H1 (cell line): ENCODE results near the gene CAVIN2. TPM values are rescaled to one million over a fixed set of nuclear protein-coding genes. Genes with fewer than 3 reads are reported as not detected.

Experiments
- CTCF ChIA-PET: fragments of 300-600 bp; sonication (Branson Sonifier 250); formaldehyde crosslinking; loops from one replicate; lab custom pipeline; 2021; ENCODE audit not compliant: partially characterized antibody; lab: Charles Lee
- POLR2A ChIA-PET: fragments of 300-600 bp; sonication (Branson Sonifier 250); formaldehyde crosslinking; loops from one replicate; lab custom pipeline; 2021; ENCODE audit warnings: inconsistent platforms; ENCODE audit not compliant: partially characterized antibody; lab: Charles Lee
- DNase-seq, 2 experiments: peaks; one replicate each; pipeline versions ENCODE4 v3.0.0 to v3.0.0-alpha.2; 2010 to 2022; ENCODE audit warnings: low spot score in 2 of 2, low read depth in 1 of 2, mixed read lengths in 1 of 2
- FAIRE-seq: peaks from 2 replicates; lab custom pipeline; 2011; peaks lifted over from hg19 to GRCh38; lab: Jason Lieb, UNC
- H2AFZ ChIP-seq: 2 replicates; pipeline ENCODE4 v1.8.1; 2012; ENCODE audit warnings: low read length, inconsistent platforms
- H2AK5ac ChIP-seq: 2 replicates; pipeline ENCODE4 v1.6.1; 2013; ENCODE audit warnings: low read depth, low read length
- H2BK120ac ChIP-seq: replicated peaks from 2 replicates; pipeline ENCODE3; 2013; ENCODE audit warnings: low read depth, low read length, inconsistent platforms
- H2BK12ac ChIP-seq: 2 replicates; pipeline ENCODE4 v1.6.1; 2013; ENCODE audit warnings: low read depth, low read length
- H2BK15ac ChIP-seq: 2 replicates; pipeline ENCODE4 v1.6.1; 2013; ENCODE audit warnings: low read length
- H2BK20ac ChIP-seq: 2 replicates; pipeline ENCODE4 v1.6.1; 2013; ENCODE audit warnings: low read length
- H2BK5ac ChIP-seq: 2 replicates; pipeline ENCODE4 v1.6.1; 2013; ENCODE audit warnings: low read depth, low read length
- H3K14ac ChIP-seq: 2 replicates; pipeline ENCODE4 v1.6.1; 2013; ENCODE audit warnings: inconsistent platforms; ENCODE audit not compliant: insufficient read length
- H3K18ac ChIP-seq: 2 replicates; pipeline ENCODE4 v1.6.1; 2013; ENCODE audit warnings: low read length; ENCODE audit errors: extremely low read depth
- H3K23ac ChIP-seq: 2 replicates; pipeline ENCODE4 v1.6.1; 2013; ENCODE audit warnings: inconsistent platforms; ENCODE audit not compliant: insufficient read length
- H3K23me2 ChIP-seq: 2 replicates; pipeline ENCODE4 v1.6.1; 2013; ENCODE audit warnings: low read depth, low read length
- H3K27ac ChIP-seq: 2 replicates; pipeline ENCODE4 v1.6.1; 2011; ENCODE audit warnings: low read depth, low read length, inconsistent platforms
- H3K27me3 ChIP-seq, 4 experiments: replicated peaks in 1 of 4; 1 replicate in 1 of 4; 2 replicates in 3 of 4; pipeline versions ENCODE4 v1.6.1 to v1.8.1; 2011 to 2013; ENCODE audit warnings: low read length in 3 of 4, mild to moderate bottlenecking in 3 of 4, inconsistent platforms in 2 of 4, mixed read lengths in 2 of 4, moderate library complexity in 1 of 4; ENCODE audit not compliant: control insufficient read depth in 3 of 4, insufficient read depth in 3 of 4; ENCODE audit errors: extremely low read depth in 1 of 4
- H3K36me3 ChIP-seq, 4 experiments: 2 replicates each; pipeline versions ENCODE4 v1.6.1 to v1.8.1; 2011 to 2013; ENCODE audit warnings: mild to moderate bottlenecking in 4 of 4, low read length in 3 of 4, moderate library complexity in 2 of 4, control low read depth in 1 of 4, inconsistent platforms in 1 of 4; ENCODE audit not compliant: insufficient read depth in 4 of 4, control insufficient read depth in 2 of 4
- H3K4ac ChIP-seq: replicated peaks from 2 replicates; pipeline ENCODE3; 2013; ENCODE audit warnings: low read length, low read depth, mixed read lengths, inconsistent platforms; ENCODE audit not compliant: insufficient read length
- H3K4me1 ChIP-seq, 4 experiments: replicated peaks in 1 of 4; 1 replicate in 1 of 4; 2 replicates in 3 of 4; pipeline versions ENCODE4 v1.6.1 to v1.8.1; 2011 to 2013; ENCODE audit warnings: low read length in 3 of 4, inconsistent platforms in 2 of 4, mixed read lengths in 1 of 4; ENCODE audit not compliant: insufficient read depth in 4 of 4, control insufficient read depth in 3 of 4
- H3K4me2 ChIP-seq, 2 experiments: 2 replicates each; pipeline versions ENCODE4 v1.6.1 to v1.8.1; 2011 to 2013; ENCODE audit warnings: low read depth in 2 of 2, low read length in 2 of 2, control low read depth in 1 of 2, inconsistent platforms in 1 of 2, mild to moderate bottlenecking in 1 of 2; ENCODE audit not compliant: insufficient read depth in 1 of 2
- H3K4me3 ChIP-seq, 4 experiments: fragments of 200-600, 300-600 bp in 1 of 4; sonication (generic), shearing (Covaris generic), sonication (Bioruptor Twin) in 1 of 4; 2 replicates each; pipeline versions ENCODE4 v1.5.1 to v1.8.1; 2011 to 2016; ENCODE audit warnings: low read length in 4 of 4, low read depth in 3 of 4, control low read depth in 2 of 4, inconsistent platforms in 2 of 4, mild to moderate bottlenecking in 2 of 4, mixed read lengths in 1 of 4, moderate library complexity in 1 of 4; ENCODE audit not compliant: insufficient read depth in 2 of 4; ENCODE audit errors: extremely low read depth in 1 of 4
- H3K56ac ChIP-seq: replicated peaks from 2 replicates; pipeline ENCODE3; 2013; ENCODE audit warnings: low read depth, mild to moderate bottlenecking, mixed read lengths, low read length, inconsistent platforms; ENCODE audit not compliant: insufficient read length
- H3K79me1 ChIP-seq: 2 replicates; pipeline ENCODE4 v1.6.1; 2013; ENCODE audit warnings: low read depth, low read length, control low read depth
- H3K79me2 ChIP-seq, 2 experiments: 2 replicates each; pipeline versions ENCODE4 v1.6.1 to v1.8.1; 2012 to 2013; ENCODE audit warnings: low read length in 2 of 2, mild to moderate bottlenecking in 2 of 2, inconsistent platforms in 1 of 2; ENCODE audit not compliant: insufficient read depth in 2 of 2, control insufficient read depth in 1 of 2
- H3K9ac ChIP-seq, 4 experiments: replicated peaks in 1 of 4; 1 replicate in 1 of 4; 2 replicates in 3 of 4; pipeline versions ENCODE4 v1.6.1 to v1.8.1; 2011 to 2013; ENCODE audit warnings: low read depth in 3 of 4, low read length in 3 of 4, control low read depth in 2 of 4, mild to moderate bottlenecking in 2 of 4, moderate library complexity in 2 of 4, inconsistent platforms in 1 of 4; ENCODE audit errors: extremely low read depth in 1 of 4
- H3K9me3 ChIP-seq, 2 experiments: 2 replicates each; pipeline versions ENCODE4 v1.6.1 to v1.8.1; 2012 to 2013; ENCODE audit warnings: mild to moderate bottlenecking in 2 of 2, moderate library complexity in 2 of 2, control low read depth in 1 of 2, inconsistent platforms in 1 of 2, low read depth in 1 of 2, low read length in 1 of 2, mixed read lengths in 1 of 2; ENCODE audit not compliant: insufficient read depth in 2 of 2
- H4K20me1 ChIP-seq, 2 experiments: replicated peaks in 1 of 2; 2 replicates each; pipeline versions ENCODE3 to v1.8.1; 2011 to 2013; ENCODE audit warnings: inconsistent platforms in 2 of 2, low read length in 2 of 2, mild to moderate bottlenecking in 1 of 2; ENCODE audit not compliant: insufficient read depth in 2 of 2, control insufficient read depth in 1 of 2
- H4K5ac ChIP-seq: 2 replicates; pipeline ENCODE4 v1.6.1; 2013; ENCODE audit warnings: low read length, low read depth, mixed read lengths, inconsistent platforms; ENCODE audit not compliant: insufficient read length
- H4K8ac ChIP-seq: 2 replicates; pipeline ENCODE4 v1.8.0; 2013; ENCODE audit warnings: mild to moderate bottlenecking, moderate library complexity, low read length, inconsistent platforms; ENCODE audit not compliant: insufficient read depth; ENCODE audit errors: extremely low read depth
- H4K91ac ChIP-seq: replicated peaks from 2 replicates; pipeline ENCODE3; 2013; ENCODE audit warnings: low read length, mixed read lengths, inconsistent platforms; ENCODE audit not compliant: insufficient read length
- CHD2 ChIP-seq: IDR thresholded peaks from 2 replicates; pipeline ENCODE4 v1.6.1; 2012; ENCODE audit warnings: low read length, improper control_type of control experiment
- EP300 ChIP-seq, 2 experiments: IDR thresholded peaks; 1 replicate in 1 of 2; 2 replicates in 1 of 2; pipeline ENCODE4 v1.6.1; 2011 to 2012; ENCODE audit warnings: low read depth in 2 of 2, low read length in 2 of 2, mild to moderate bottlenecking in 2 of 2, borderline replicate concordance in 1 of 2, inconsistent platforms in 1 of 2, moderate library complexity in 1 of 2
- SRF ChIP-seq: IDR thresholded peaks from 2 replicates; pipeline ENCODE4 v1.6.1; 2011; ENCODE audit warnings: mild to moderate bottlenecking, low read depth, low read length, moderate library complexity
- WGBS, 2 experiments: shearing (Covaris generic) in 1 of 2; methylation state at CpG; one replicate each; pipeline versions ENCODE4 v1.1.6 to v1.1.7; 2013 to 2015; ENCODE audit warnings: low lambda C conversion rate in 2 of 2, mixed read lengths in 2 of 2, inconsistent platforms in 1 of 2, low coverage in 1 of 2, missing lambda C conversion rate in 1 of 2; ENCODE audit not compliant: insufficient replicate concordance in 2 of 2, insufficient coverage in 1 of 2, insufficient read length in 1 of 2; ENCODE audit errors: extremely low coverage in 1 of 2, missing lambda C conversion rate in 1 of 2; 5-methylcytosine and 5-hydroxymethylcytosine counted together
- polyA plus RNA-seq, 7 experiments: library from polyadenylated mRNA; depleted of rRNA in 3 of 7; stranded (reverse) in 5 of 7; unstranded in 2 of 7; fragments of >200 nt in 5 of 7; fragments of 200-250 nt in 2 of 7; gene quantifications; 1 replicate in 5 of 7; 2 replicates in 1 of 7; 4 replicates in 1 of 7; pipeline versions ENCODE4 v1.2.1 to v1.2.3, GENCODE V29; 2011 to 2013; ENCODE audit warnings: missing spikeins in 2 of 7, mixed read lengths in 2 of 7
- total RNA-seq: library from RNA; stranded (reverse); fragmentation: NEBNext Ultra II Directional; extraction: Animal tissue kit (Norgen Biotek cat#: 25700); gene quantifications from 2 replicates; pipeline ENCODE4 v1.2.1, GENCODE V29; 2021

Gene CAVIN2
- total and polyA plus RNA-seq, 2 of the 8 experiments (the other 6 are each of a cell fraction or from before 2014, with no cell fraction given): 0.03 TPM; not detected in 1

GRCh38 chr2:191818725-191819350, 28.1 kb downstream of the CAVIN2 start:
- Histone ChIP-seq H2BK12ac (no peak overlapping the region), H3K36me3 (no peaks in the 10 kb centered on the region), H3K23me2 (no peaks in the 10 kb centered on the region), H4K8ac (no peak overlapping the region), H2BK5ac (no peak overlapping the region), H4K91ac (no peak overlapping the region), H3K4me3 (no peak overlapping the region), H4K20me1 (no peaks in the 10 kb centered on the region), H3K23ac (no peak overlapping the region), H3K27me3 (no peaks in the 10 kb centered on the region), H2BK120ac (no peak overlapping the region), H3K14ac (no peak overlapping the region), H2BK20ac (no peak overlapping the region), H2BK15ac (no peak overlapping the region), H3K9me3 (no peaks in the 10 kb centered on the region), H3K27ac (no peak overlapping the region), H3K9ac (no peak overlapping the region), H3K4me2 (no peak overlapping the region), H3K79me1 (no peaks in the 10 kb centered on the region), H4K5ac (no peak overlapping the region), H3K56ac (no peak overlapping the region), H2AFZ (peak overlapping the region; percentile 75; the same call in 1 of the 2 replicates), H2AK5ac (no peak overlapping the region), H3K4ac (no peak overlapping the region), H3K4me1 (no peaks in the 10 kb centered on the region), H3K18ac (no peak overlapping the region), H3K79me2 (no peaks in the 10 kb centered on the region)
- TF ChIP-seq EP300 (IDR thresholded peaks at IDR 0.05; ENCODE audit: borderline replicate concordance in 1 of 2, low read depth in 2 of 2, low read length in 2 of 2): no peak
- TF ChIP-seq SRF: no peak
- TF ChIP-seq CHD2: no peak
- FAIRE-seq: no peak
- WGBS, 2 experiments: 93% methylated on average over 7 of the region's 7 CpGs; no CpG with 5 or more reads in 1 of the 2 experiments
- ChIA-PET POLR2A (no interaction called here), CTCF (interaction anchor here (0.8 to 5.1 kb wide), 8 partner anchors 21 to 465 kb away, joined by 3 to 33 read pairs (median 3); no protein-coding TSS in a partner anchor)
- no peak for DNase-seq
